Measurements from ENCODE around the gene TMEM225B.

Gene TMEM225B

GRCh38 chr7:99606531-99606930 lies 8.5 kb downstream of the TMEM225B start:
- Histone ChIP-seq H3K4me3 (ENCODE audit: low read depth, low read length) (no peak overlapping the region), H3K36me3 (ENCODE audit: control insufficient read depth in 2 of 2, insufficient read depth in 1 of 2, low read length in 2 of 2) (no peaks in the 10 kb centered on the region), H3K4me1 (ENCODE audit: control insufficient read depth, insufficient read depth, low read length) (no peaks in the 10 kb centered on the region), H3K9me3 (ENCODE audit: control insufficient read depth, insufficient read depth, low read depth, low read length) (no peaks in the 10 kb centered on the region), H3K27ac (ENCODE audit: extremely low read depth, low read depth, low read length) (no peak overlapping the region)
- TF ChIP-seq ZNF394 (tag by site-specific recombination; IDR thresholded peaks at IDR 0.05; ENCODE audit: borderline replicate concordance) (no peak), ZNF433 (tag by site-specific recombination; IDR thresholded peaks at IDR 0.05; ENCODE audit: low read depth) (no peak), ZBTB44 (tag by site-specific recombination; IDR thresholded peaks at IDR 0.05) (no peak), ZBTB1 (tag by site-specific recombination; IDR thresholded peaks at IDR 0.05) (no peak), PRDM1 (tag by site-specific recombination; IDR thresholded peaks at IDR 0.05) (no peak), ZNF621 (tag by site-specific recombination; IDR thresholded peaks at IDR 0.05) (no peak), ZBTB20 (tag by site-specific recombination; IDR thresholded peaks at IDR 0.05) (no peak), ZNF155 (tag by site-specific recombination; IDR thresholded peaks at IDR 0.05) (no peak), ZBTB11 (tag by site-specific recombination; conservative IDR thresholded peaks at IDR 0.05; ENCODE audit: low read depth) (no peak)
- ChIA-PET POLR2A (interaction anchor here (2.0 kb wide), 1 partner anchor 10 kb away, joined by 5 read pairs; the partner anchor contains the start of gene ZSCAN25), CTCF (interaction anchor here (1.8 kb wide), 1 partner anchor 9 kb away, joined by 7 read pairs; no protein-coding TSS in a partner anchor)

GRCh38 chr7:99607548-99607947 lies 9.5 kb downstream of the TMEM225B start:
- Histone ChIP-seq H3K27ac (ENCODE audit: extremely low read depth, low read depth, low read length) (no peak overlapping the region), H3K36me3 (ENCODE audit: control insufficient read depth in 2 of 2, insufficient read depth in 1 of 2, low read length in 2 of 2) (no peaks in the 10 kb centered on the region), H3K4me3 (ENCODE audit: low read depth, low read length) (no peak overlapping the region), H3K4me1 (ENCODE audit: control insufficient read depth, insufficient read depth, low read length) (no peaks in the 10 kb centered on the region), H3K9me3 (ENCODE audit: control insufficient read depth, insufficient read depth, low read depth, low read length) (no peaks in the 10 kb centered on the region)
- ChIA-PET POLR2A (interaction anchor here (2.0 kb wide), 1 partner anchor 9 kb away, joined by 5 read pairs; the partner anchor contains the start of gene ZSCAN25), CTCF (interaction anchor here (1.8 kb wide), 1 partner anchor 8 kb away, joined by 7 read pairs; no protein-coding TSS in a partner anchor)
- TF ChIP-seq ZNF664 (tag by site-specific recombination; IDR thresholded peaks at IDR 0.05) (no peak), ZNF354C (tag by site-specific recombination; IDR thresholded peaks at IDR 0.05; ENCODE audit: borderline replicate concordance, low read depth) (no peak), ZNF707 (tag by site-specific recombination; IDR thresholded peaks at IDR 0.05) (no peak), HOXA7 (CRISPR knock-in tag; IDR thresholded peaks at IDR 0.05; ENCODE audit: borderline replicate concordance) (no peak), ZSCAN30 (tag by site-specific recombination; IDR thresholded peaks at IDR 0.05) (no peak), ZNF621 (tag by site-specific recombination; IDR thresholded peaks at IDR 0.05) (no peak), YY2 (tag by site-specific recombination; IDR thresholded peaks at IDR 0.05) (no peak), SP3 (tag by site-specific recombination; IDR thresholded peaks at IDR 0.05) (no peak), ZNF624 (tag by site-specific recombination; IDR thresholded peaks at IDR 0.05) (no peak), PRDM1 (tag by site-specific recombination; IDR thresholded peaks at IDR 0.05) (no peak), ZNF776 (tag by site-specific recombination; IDR thresholded peaks at IDR 0.05; ENCODE audit: borderline replicate concordance) (no peak)

Measured in HEK293 (cell line).